Fibroblast of lung (primary cell): ENCODE results near the gene RPS25. TPM values are rescaled to one million over a fixed set of nuclear protein-coding genes. Genes with fewer than 3 reads are reported as not detected.
"Not testable (repeated sequence)": the region's sequence is repeated elsewhere in the genome, so short reads cannot be mapped to it uniquely, and the experiment has no call there.

Experiments
- DNase-seq, 2 donors: peaks; one replicate each; pipeline versions ENCODE4 v3.0.0 to v3.0.0-alpha.2; 2010; ENCODE audit warnings: low read depth in 2 of 2
- H2AFZ ChIP-seq: 2 replicates; pipeline ENCODE4 v1.5.1; 2012; ENCODE audit warnings: low read length, control low read depth, inconsistent platforms
- H3K27ac ChIP-seq: 2 replicates; pipeline ENCODE4 v1.5.1; 2011; ENCODE audit warnings: low read length, control low read depth; ENCODE audit not compliant: insufficient read depth
- H3K27me3 ChIP-seq: 2 replicates; pipeline ENCODE4 v1.5.1; 2011; ENCODE audit warnings: mild to moderate bottlenecking, low read length; ENCODE audit not compliant: control insufficient read depth, insufficient read depth
- H3K36me3 ChIP-seq: 2 replicates; pipeline ENCODE4 v1.5.1; 2011; ENCODE audit warnings: low read length; ENCODE audit not compliant: control insufficient read depth, insufficient read depth
- H3K4me1 ChIP-seq: 2 replicates; pipeline ENCODE4 v1.5.1; 2011; ENCODE audit warnings: low read length; ENCODE audit not compliant: control insufficient read depth, insufficient read depth; ENCODE audit errors: extremely low read depth
- H3K4me2 ChIP-seq: 2 replicates; pipeline ENCODE4 v1.5.1; 2011; ENCODE audit warnings: low read length, control low read depth; ENCODE audit not compliant: insufficient read depth; ENCODE audit errors: extremely low read depth
- H3K4me3 ChIP-seq, 4 experiments: fragments of 200-600 bp in 1 of 4; sonication (generic) in 1 of 4; replicated peaks in 1 of 4; 2 replicates each; pipeline ENCODE4 v1.5.1; 2011 to 2016; ENCODE audit warnings: low read length in 4 of 4, low read depth in 3 of 4, mild to moderate bottlenecking in 3 of 4, control low read depth in 2 of 4, inconsistent platforms in 1 of 4, mixed read lengths in 1 of 4; ENCODE audit not compliant: insufficient read depth in 1 of 4; ENCODE audit errors: control extremely low read depth in 1 of 4
- H3K79me2 ChIP-seq: 2 replicates; pipeline ENCODE4 v1.5.1; 2012; ENCODE audit warnings: mild to moderate bottlenecking, low read length, inconsistent platforms; ENCODE audit not compliant: control insufficient read depth, insufficient read depth
- H3K9ac ChIP-seq: 2 replicates; pipeline ENCODE4 v1.5.1; 2011; ENCODE audit warnings: mild to moderate bottlenecking, low read length, control low read depth; ENCODE audit not compliant: insufficient read depth
- H3K9me3 ChIP-seq: 2 replicates; pipeline ENCODE4 v1.5.1; 2012; ENCODE audit warnings: low read depth, low read length; ENCODE audit not compliant: control insufficient read depth, insufficient read depth
- H4K20me1 ChIP-seq: 2 replicates; pipeline ENCODE4 v1.5.1; 2011; ENCODE audit warnings: low read length; ENCODE audit not compliant: control insufficient read depth, insufficient read depth; ENCODE audit errors: extremely low read depth
- EZH2 ChIP-seq: IDR thresholded peaks from 2 replicates; pipeline ENCODE4 v1.5.1; 2012; ENCODE audit warnings: low read length, control low read depth, mild to moderate bottlenecking; ENCODE audit errors: missing control alignments
- polyA plus RNA-seq, 2 donors: library from polyadenylated mRNA; depleted of rRNA in 1 of 2; stranded (reverse) in 1 of 2; unstranded in 1 of 2; fragments of >200 nt; gene quantifications; 2 replicates each; pipeline ENCODE4 v1.2.1, GENCODE V29; 2011 to 2012; ENCODE audit warnings: missing spikeins in 1 of 2
- total RNA-seq: library from RNA; depleted of rRNA; stranded (reverse); fragments of >200 nt; gene quantifications from 2 replicates; pipeline ENCODE4 v1.2.1, GENCODE V29; 2014
- TF ChIP-seq, protein P1 (sequence below), 2 donors: IDR thresholded peaks in 1 of 2; conservative IDR thresholded peaks in 1 of 2; 1 replicate in 1 of 2; 2 replicates in 1 of 2; pipeline ENCODE4 v1.5.1; 2011 to 2012; ENCODE audit warnings: low read length in 2 of 2, control low read depth in 1 of 2, inconsistent platforms in 1 of 2, low read depth in 1 of 2, mild to moderate bottlenecking in 1 of 2

RPS25 gene
- total and polyA plus RNA-seq, 2 donors (not counting 1 experiment from before 2014, with no cell fraction given) = 525 to 2,775 TPM

DNA sequence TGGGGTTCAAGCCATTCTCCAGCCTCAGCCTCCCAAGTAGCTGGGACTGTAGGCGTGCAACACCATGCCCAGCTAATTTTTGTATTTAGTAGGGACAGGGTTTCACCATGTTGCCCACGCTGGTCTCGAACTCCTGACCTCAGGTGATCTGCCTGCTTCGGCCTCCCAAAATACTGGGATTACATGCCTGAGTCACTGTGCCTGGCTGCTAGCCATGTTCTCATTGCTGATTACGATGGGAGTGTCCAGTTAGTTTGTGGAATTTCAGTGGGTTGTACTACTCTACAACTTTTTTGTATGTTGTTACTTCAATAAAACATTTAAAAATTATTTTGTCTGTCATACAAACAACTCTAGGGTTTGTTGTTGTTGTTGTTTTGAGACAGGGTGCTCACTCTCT lies 44.6 kb upstream of the RPS25 start:
- H4K20me1 ChIP-seq = no peaks in the 10 kb centered on the region
- peak overlapping the region; percentile 32 for H3K27ac ChIP-seq
- TF ChIP-seq, protein P1, sequence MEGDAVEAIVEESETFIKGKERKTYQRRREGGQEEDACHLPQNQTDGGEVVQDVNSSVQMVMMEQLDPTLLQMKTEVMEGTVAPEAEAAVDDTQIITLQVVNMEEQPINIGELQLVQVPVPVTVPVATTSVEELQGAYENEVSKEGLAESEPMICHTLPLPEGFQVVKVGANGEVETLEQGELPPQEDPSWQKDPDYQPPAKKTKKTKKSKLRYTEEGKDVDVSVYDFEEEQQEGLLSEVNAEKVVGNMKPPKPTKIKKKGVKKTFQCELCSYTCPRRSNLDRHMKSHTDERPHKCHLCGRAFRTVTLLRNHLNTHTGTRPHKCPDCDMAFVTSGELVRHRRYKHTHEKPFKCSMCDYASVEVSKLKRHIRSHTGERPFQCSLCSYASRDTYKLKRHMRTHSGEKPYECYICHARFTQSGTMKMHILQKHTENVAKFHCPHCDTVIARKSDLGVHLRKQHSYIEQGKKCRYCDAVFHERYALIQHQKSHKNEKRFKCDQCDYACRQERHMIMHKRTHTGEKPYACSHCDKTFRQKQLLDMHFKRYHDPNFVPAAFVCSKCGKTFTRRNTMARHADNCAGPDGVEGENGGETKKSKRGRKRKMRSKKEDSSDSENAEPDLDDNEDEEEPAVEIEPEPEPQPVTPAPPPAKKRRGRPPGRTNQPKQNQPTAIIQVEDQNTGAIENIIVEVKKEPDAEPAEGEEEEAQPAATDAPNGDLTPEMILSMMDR (conservative IDR thresholded peaks at IDR 0.05 in 1 of 2, IDR thresholded peaks at IDR 0.05 in 1 of 2; ENCODE audit: low read depth in 1 of 2, low read length in 2 of 2) = no peak
- no peak for TF ChIP-seq EZH2
- peaks cover 10% of the 10 kb centered on the region for H3K79me2 ChIP-seq
- H3K9me3 ChIP-seq = no peaks in the 10 kb centered on the region
- no peaks in the 10 kb centered on the region for H3K27me3 ChIP-seq
- no peak overlapping the region for H3K4me2 ChIP-seq
- no peaks in the 10 kb centered on the region for H3K36me3 ChIP-seq
- H3K4me3 ChIP-seq = no peak overlapping the region
- H3K4me1 ChIP-seq = peaks cover 6% of the 10 kb centered on the region
- DNase-seq = peak; percentile 52 to 73
- no peak overlapping the region for H3K9ac ChIP-seq
- no peak overlapping the region for H2AFZ ChIP-seq

DNA sequence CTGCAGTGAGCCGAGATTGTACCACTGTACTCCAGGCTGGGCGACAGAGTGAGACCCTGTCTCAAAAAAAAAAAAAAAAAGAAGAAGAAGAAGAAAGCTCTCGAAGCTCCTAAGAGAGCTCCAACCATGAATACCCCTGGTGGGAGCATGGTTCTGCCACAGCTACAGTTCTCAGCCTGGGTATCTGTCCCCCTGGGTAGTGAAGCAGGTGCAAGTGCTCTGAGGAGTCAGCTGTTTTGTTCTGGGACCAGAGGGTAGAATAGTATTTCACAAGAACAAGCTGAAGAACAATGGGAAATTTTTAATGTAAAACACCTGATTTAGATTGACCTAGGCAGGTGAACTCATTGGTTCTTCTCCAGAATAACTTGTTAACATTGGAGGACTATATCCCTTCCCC lies 43.1 kb upstream of the RPS25 start:
- DNase-seq = no peak
- no peaks in the 10 kb centered on the region for H3K36me3 ChIP-seq
- no peak for TF ChIP-seq EZH2
- TF ChIP-seq, protein P1 (conservative IDR thresholded peaks at IDR 0.05 in 1 of 2, IDR thresholded peaks at IDR 0.05 in 1 of 2; ENCODE audit: low read depth in 1 of 2, low read length in 2 of 2) = no peak

DNA sequence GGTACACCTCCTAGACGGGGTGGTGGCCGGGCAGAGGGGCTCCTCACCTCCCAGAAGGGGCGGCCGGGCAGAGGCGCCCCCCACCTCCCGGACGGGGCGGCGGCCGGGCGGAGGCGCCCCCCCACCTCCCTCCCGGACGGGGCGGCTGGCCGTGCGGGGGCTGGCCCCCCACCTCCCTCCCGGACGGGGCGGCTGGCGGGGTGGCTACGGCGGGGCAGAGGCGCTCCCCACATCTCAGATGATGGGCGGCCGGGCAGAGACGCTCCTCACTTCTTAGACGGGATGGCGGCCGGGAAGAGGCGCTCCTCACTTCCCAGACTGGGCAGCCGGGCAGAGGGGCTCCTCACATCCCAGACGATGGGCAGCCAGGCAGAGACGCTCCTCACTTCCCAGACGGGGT lies 41.0 kb upstream of the RPS25 start:
- not testable (repeated sequence) for H3K27me3 ChIP-seq, H3K9me3 ChIP-seq, H3K4me1 ChIP-seq, H4K20me1 ChIP-seq, H3K4me2 ChIP-seq, H3K9ac ChIP-seq, DNase-seq, H3K4me3 ChIP-seq, H2AFZ ChIP-seq, H3K27ac ChIP-seq
- peaks cover 10% of the 10 kb centered on the region for H3K36me3 ChIP-seq
- H3K79me2 ChIP-seq = peaks cover 21% of the 10 kb centered on the region

More for the DNA sequence above, 43.1 kb upstream of the RPS25 start:
- Histone ChIP-seq H3K9ac (no peak overlapping the region), H4K20me1 (no peaks in the 10 kb centered on the region), H3K79me2 (peaks cover 11% of the 10 kb centered on the region), H3K27ac (no peak overlapping the region), H3K4me1 (peaks cover 6% of the 10 kb centered on the region), H3K9me3 (no peaks in the 10 kb centered on the region), H3K4me2 (no peak overlapping the region), H3K4me3 (no peak overlapping the region), H3K27me3 (no peaks in the 10 kb centered on the region), H2AFZ (no peak overlapping the region)
